NCI-H510A treated with DMSO at 0.1 percent for 48 hours (cell line): ENCODE measurements around the gene NXPH2.

Experiments
- DNase-seq: peaks from one replicate; lab custom pipeline; 2025; lab: John Stamatoyannopoulos, UW

NXPH2 gene

GRCh38 chr2:138637061-138637460 is 143.1 kb downstream of the NXPH2 start:
- no peak for DNase-seq

GRCh38 chr2:138633049-138633448 is 147.1 kb downstream of the NXPH2 start:
- no peak for DNase-seq

- DNase-seq = no peak
Measured at GRCh38 chr2:138632066-138632620, 148.0 kb downstream of the NXPH2 start.

GRCh38 chr2:138630164-138630563 is 150.0 kb downstream of the NXPH2 start:
- no peak for DNase-seq

- DNase-seq = no peak
Measured at GRCh38 chr2:138626148-138626547, 154.0 kb downstream of the NXPH2 start.

GRCh38 chr2:138622613-138623012 is 157.6 kb downstream of the NXPH2 start:
- DNase-seq = no peak

- DNase-seq = no peak
Measured at GRCh38 chr2:138621139-138621538, 159.1 kb downstream of the NXPH2 start.

- no peak for DNase-seq
Measured at GRCh38 chr2:138620431-138620830, 159.8 kb downstream of the NXPH2 start.
